Vagina (tissue), 2 donors: Measurements from ENCODE around the gene PRSS21.

ENCODE experiments used
- POLR2A ChIP-seq, 2 donors: fragments of 450-650 bp; IDR thresholded peaks; one replicate each; pipeline ENCODE4 v1.6.1; 2017; ENCODE audit warnings: antibody characterized with exemption in 2 of 2, mild to moderate bottlenecking in 2 of 2, moderate library complexity in 2 of 2
- TF ChIP-seq, protein P1 (sequence below), 3 experiments: fragments of 450-650 bp in 2 of 3; fragments of 200-600 bp in 1 of 3; sonication (generic) in 1 of 3; IDR thresholded peaks; one replicate each; pipeline ENCODE4 v1.5.1; 2017 to 2019; ENCODE audit warnings: antibody characterized with exemption in 3 of 3, mild to moderate bottlenecking in 2 of 3, moderate library complexity in 2 of 3

DNA sequence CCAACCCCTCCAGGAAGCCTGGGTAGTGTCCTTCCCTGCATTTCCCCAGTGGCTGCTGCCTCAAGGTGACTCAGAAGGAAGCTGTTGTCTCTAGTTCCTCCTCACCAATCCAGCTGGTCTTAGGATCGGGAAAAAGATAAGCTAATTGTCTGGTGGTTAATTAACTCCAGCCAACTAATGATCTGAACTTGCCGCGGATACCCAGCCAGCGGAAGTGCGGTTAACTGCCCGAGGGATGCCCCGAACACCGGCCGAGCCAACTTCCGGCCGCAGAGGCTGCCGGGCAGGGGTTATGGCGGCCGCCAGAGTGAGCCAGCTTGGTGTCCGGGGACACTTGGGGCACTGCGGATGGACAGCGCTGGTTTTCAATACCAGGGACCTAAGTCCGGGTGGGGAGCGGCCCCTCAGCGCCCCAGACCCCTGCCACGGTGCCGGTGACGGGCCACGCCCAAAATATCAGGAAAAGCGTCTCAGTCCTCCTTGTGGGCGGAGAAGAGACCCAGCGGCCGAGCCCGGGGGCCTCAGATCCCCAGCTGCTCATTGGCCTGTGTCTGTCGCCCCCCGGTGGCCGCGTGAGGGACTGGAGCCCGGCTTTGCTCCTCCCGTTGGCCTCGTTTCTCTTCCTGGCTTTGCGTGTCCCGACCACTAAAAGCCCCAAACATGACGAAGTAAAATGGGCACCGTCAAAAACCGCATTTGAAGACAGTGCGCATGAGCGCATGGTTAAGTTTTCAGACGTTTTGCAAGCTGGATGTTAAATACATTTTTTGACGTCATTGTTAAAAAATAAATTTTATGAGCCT, 51.2 kb downstream of the PRSS21 start:
- TF ChIP-seq, protein P1, sequence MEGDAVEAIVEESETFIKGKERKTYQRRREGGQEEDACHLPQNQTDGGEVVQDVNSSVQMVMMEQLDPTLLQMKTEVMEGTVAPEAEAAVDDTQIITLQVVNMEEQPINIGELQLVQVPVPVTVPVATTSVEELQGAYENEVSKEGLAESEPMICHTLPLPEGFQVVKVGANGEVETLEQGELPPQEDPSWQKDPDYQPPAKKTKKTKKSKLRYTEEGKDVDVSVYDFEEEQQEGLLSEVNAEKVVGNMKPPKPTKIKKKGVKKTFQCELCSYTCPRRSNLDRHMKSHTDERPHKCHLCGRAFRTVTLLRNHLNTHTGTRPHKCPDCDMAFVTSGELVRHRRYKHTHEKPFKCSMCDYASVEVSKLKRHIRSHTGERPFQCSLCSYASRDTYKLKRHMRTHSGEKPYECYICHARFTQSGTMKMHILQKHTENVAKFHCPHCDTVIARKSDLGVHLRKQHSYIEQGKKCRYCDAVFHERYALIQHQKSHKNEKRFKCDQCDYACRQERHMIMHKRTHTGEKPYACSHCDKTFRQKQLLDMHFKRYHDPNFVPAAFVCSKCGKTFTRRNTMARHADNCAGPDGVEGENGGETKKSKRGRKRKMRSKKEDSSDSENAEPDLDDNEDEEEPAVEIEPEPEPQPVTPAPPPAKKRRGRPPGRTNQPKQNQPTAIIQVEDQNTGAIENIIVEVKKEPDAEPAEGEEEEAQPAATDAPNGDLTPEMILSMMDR (IDR thresholded peaks at IDR 0.05): peak; percentile 87 to 98 (median 97)
- TF ChIP-seq POLR2A (IDR thresholded peaks at IDR 0.05): peak in 1 of 2 donors; percentile 9
